HepG2 (cell line): ENCODE measurements around the gene OCSTAMP. TPM values are rescaled to one million over a fixed set of nuclear protein-coding genes. Genes with fewer than 3 reads are reported as not detected.
A peak's percentile ranks its signal among the peaks of the same experiment; 100 is the strongest.

Experiments
- AHR ChIP-seq: IDR thresholded peaks from 2 replicates; pipeline ENCODE4 v1.6.1; 2018; ENCODE audit warnings: missing genetic modification reagents, missing compliant biosample characterization
- ATF7-NPFF ChIP-seq: sonication (generic); formaldehyde crosslinking; IDR thresholded peaks from 2 replicates; pipeline ENCODE4 v1.8.1; 2023; ENCODE audit warnings: mild to moderate bottlenecking, low read depth, missing genetic modification reagents, moderate library complexity
- CENPX ChIP-seq: sonication (generic); formaldehyde crosslinking; IDR thresholded peaks from 2 replicates; pipeline ENCODE4 v1.9.0; 2021; ENCODE audit warnings: mild to moderate bottlenecking, missing genetic modification reagents, moderate library complexity
- ESRRA ChIP-seq: sonication (generic); formaldehyde crosslinking; IDR thresholded peaks from 2 replicates; pipeline ENCODE4 v1.5.1; 2020; ENCODE audit warnings: mild to moderate bottlenecking, low read depth, missing genetic modification reagents
- JARID2 ChIP-seq: sonication (generic); formaldehyde crosslinking; IDR thresholded peaks from 2 replicates; pipeline ENCODE4 v1.8.1; 2023; ENCODE audit warnings: missing genetic modification reagents, inconsistent platforms; ENCODE audit not compliant: insufficient replicate concordance
- MED1 ChIP-seq: sonication (generic); formaldehyde crosslinking; IDR thresholded peaks from 2 replicates; pipeline ENCODE4 v1.4.0; 2020; ENCODE audit warnings: missing genetic modification reagents
- MXD4 ChIP-seq: IDR thresholded peaks from 2 replicates; pipeline ENCODE4 v1.6.1; 2016; ENCODE audit warnings: mild to moderate bottlenecking, missing biosample characterization, missing genetic modification reagents
- POLR2G ChIP-seq: fragments of 200-400 bp; formaldehyde crosslinking; IDR thresholded peaks from 2 replicates; pipeline ENCODE4 v1.6.1; 2018; ENCODE audit warnings: mild to moderate bottlenecking, low read depth, low read length, moderate library complexity
- RELA ChIP-seq: sonication (generic); formaldehyde crosslinking; IDR thresholded peaks from 2 replicates; pipeline ENCODE4 v1.4.0; 2020; ENCODE audit warnings: missing genetic modification reagents
- SNAPC4 ChIP-seq: sonication (generic); formaldehyde crosslinking; IDR thresholded peaks from 2 replicates; pipeline ENCODE4 v1.4.0; 2020; ENCODE audit warnings: mild to moderate bottlenecking, missing genetic modification reagents
- SP2 ChIP-seq: sonication (generic); formaldehyde crosslinking; IDR thresholded peaks from 2 replicates; pipeline ENCODE4 v1.5.1; 2020; ENCODE audit warnings: mild to moderate bottlenecking, missing genetic modification reagents
- SRSF9 ChIP-seq: fragments of 200-400 bp; formaldehyde crosslinking; IDR thresholded peaks from 2 replicates; pipeline ENCODE4 v1.6.1; 2018; ENCODE audit warnings: borderline replicate concordance, mild to moderate bottlenecking, low read depth, low read length; ENCODE audit not compliant: insufficient read depth, poor library complexity, severe bottlenecking
- ZBTB7A ChIP-seq: sonication (generic); formaldehyde crosslinking; IDR thresholded peaks from 2 replicates; pipeline ENCODE4 v1.8.0; 2022; ENCODE audit warnings: mild to moderate bottlenecking, missing genetic modification reagents
- ZNF256 ChIP-seq: sonication (generic); formaldehyde crosslinking; conservative IDR thresholded peaks from 2 replicates; pipeline ENCODE4 v1.4.0; 2020; ENCODE audit warnings: missing genetic modification reagents
- ZSCAN29 ChIP-seq: sonication (generic); formaldehyde crosslinking; conservative IDR thresholded peaks from 2 replicates; pipeline ENCODE4 v1.4.0; 2020; ENCODE audit warnings: mild to moderate bottlenecking, missing genetic modification reagents
- polyA plus RNA-seq, 8 experiments: library from polyadenylated mRNA; depleted of rRNA in 3 of 8; stranded (reverse) in 7 of 8; unstranded in 1 of 8; fragments of >200 nt; fragmentation: Illumina TruSeq in 4 of 8; extraction: Trizol in 4 of 8; gene quantifications; 2 replicates each; pipeline versions ENCODE4 v1.2.1 to v1.2.3, GENCODE V29; 2011 to 2016; ENCODE audit warnings: low read depth in 4 of 8, missing spikeins in 1 of 8, mixed read lengths in 1 of 8; ENCODE audit not compliant: insufficient read depth in 1 of 8
- total RNA-seq, 5 experiments: library from RNA; depleted of rRNA; stranded (reverse); fragments of >200 nt; fragmentation: Illumina TruSeq; extraction: Trizol; gene quantifications; 2 replicates each; pipeline ENCODE4 v1.2.3, GENCODE V29; 2016; ENCODE audit warnings: low read depth in 1 of 5
- TF ChIP-seq, protein P1 (sequence below): sonication (generic); formaldehyde crosslinking; IDR thresholded peaks from 2 replicates; pipeline ENCODE4 v1.4.0; 2020; ENCODE audit warnings: low read depth, mild to moderate bottlenecking, missing genetic modification reagents
- TF ChIP-seq, protein P2 (sequence below): sonication (generic); formaldehyde crosslinking; IDR thresholded peaks from 2 replicates; pipeline ENCODE4 v1.8.0; 2022; ENCODE audit warnings: mild to moderate bottlenecking, missing genetic modification reagents, moderate library complexity
- TF ChIP-seq, protein P3 (sequence below): sonication (generic); formaldehyde crosslinking; IDR thresholded peaks from 2 replicates; pipeline ENCODE4 v1.4.0; 2020; ENCODE audit warnings: mild to moderate bottlenecking, missing genetic modification reagents, borderline replicate concordance

OCSTAMP gene
- total and polyA plus RNA-seq, 2 of the 13 experiments (the other 11 are each of a cell fraction or from before 2014, with no cell fraction given): not detected

DNA sequence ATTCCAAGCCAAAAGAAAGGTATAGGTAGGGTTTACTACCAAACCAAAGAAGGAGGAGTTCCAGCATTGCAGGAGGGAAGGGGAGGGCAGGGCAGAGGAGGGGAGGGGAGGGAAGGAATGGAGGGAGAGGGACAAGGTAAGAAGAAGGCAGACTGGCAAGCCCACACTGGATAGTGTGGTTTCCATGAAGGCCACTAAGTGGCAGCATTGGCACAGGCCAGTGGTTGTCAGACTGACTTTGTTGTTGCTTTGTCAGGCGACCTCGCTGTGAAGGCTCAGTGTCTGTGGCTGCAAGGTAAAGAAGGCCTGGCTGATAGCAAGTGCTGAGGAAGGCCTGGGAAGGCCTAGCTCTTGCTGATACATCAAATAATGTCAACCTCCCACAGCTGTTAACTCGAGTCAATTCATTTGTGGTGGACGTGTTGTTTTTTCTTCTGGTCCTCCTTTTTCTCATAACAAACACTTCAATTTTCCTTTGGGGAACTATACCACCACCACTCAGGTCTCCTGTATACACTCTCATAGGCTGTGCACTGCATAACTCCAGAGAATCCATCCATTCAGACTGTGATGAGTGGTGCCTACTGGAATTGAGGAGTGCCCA, 29.4 kb downstream of the OCSTAMP start (continued):
- TF ChIP-seq AHR (CRISPR knock-in tag): 0 out of 2 replicates have a peak, but pooled peaks have one; percentile 56
- TF ChIP-seq, protein P1, sequence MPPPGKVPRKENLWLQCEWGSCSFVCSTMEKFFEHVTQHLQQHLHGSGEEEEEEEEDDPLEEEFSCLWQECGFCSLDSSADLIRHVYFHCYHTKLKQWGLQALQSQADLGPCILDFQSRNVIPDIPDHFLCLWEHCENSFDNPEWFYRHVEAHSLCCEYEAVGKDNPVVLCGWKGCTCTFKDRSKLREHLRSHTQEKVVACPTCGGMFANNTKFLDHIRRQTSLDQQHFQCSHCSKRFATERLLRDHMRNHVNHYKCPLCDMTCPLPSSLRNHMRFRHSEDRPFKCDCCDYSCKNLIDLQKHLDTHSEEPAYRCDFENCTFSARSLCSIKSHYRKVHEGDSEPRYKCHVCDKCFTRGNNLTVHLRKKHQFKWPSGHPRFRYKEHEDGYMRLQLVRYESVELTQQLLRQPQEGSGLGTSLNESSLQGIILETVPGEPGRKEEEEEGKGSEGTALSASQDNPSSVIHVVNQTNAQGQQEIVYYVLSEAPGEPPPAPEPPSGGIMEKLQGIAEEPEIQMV: no peak
- 0 out of 2 replicates have a peak, but pooled peaks have one; percentile 32 for TF ChIP-seq ZBTB7A (CRISPR knock-in tag)
- TF ChIP-seq, protein P2, sequence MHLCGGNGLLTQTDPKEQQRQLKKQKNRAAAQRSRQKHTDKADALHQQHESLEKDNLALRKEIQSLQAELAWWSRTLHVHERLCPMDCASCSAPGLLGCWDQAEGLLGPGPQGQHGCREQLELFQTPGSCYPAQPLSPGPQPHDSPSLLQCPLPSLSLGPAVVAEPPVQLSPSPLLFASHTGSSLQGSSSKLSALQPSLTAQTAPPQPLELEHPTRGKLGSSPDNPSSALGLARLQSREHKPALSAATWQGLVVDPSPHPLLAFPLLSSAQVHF (CRISPR knock-in tag): no peak
- TF ChIP-seq ESRRA (CRISPR knock-in tag): no peak
- TF ChIP-seq MXD4: no peak
- no peak for TF ChIP-seq ATF7-NPFF (CRISPR knock-in tag)
- no peak for TF ChIP-seq ZSCAN29 (CRISPR knock-in tag)
- no peak for TF ChIP-seq SP2 (CRISPR knock-in tag)
- TF ChIP-seq, protein P3, sequence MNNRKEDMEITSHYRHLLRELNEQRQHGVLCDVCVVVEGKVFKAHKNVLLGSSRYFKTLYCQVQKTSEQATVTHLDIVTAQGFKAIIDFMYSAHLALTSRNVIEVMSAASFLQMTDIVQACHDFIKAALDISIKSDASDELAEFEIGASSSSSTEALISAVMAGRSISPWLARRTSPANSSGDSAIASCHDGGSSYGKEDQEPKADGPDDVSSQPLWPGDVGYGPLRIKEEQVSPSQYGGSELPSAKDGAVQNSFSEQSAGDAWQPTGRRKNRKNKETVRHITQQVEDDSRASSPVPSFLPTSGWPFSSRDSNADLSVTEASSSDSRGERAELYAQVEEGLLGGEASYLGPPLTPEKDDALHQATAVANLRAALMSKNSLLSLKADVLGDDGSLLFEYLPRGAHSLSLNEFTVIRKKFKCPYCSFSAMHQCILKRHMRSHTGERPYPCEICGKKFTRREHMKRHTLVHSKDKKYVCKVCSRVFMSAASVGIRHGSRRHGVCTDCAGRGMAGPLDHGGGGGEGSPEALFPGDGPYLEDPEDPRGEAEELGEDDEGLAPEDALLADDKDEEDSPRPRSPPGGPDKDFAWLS: no peak
- TF ChIP-seq POLR2G: no peak
- TF ChIP-seq MED1 (CRISPR knock-in tag): peak; percentile 41; the same call in 1 of the 2 replicates
- no peak for TF ChIP-seq SNAPC4 (CRISPR knock-in tag)
- TF ChIP-seq CENPX (CRISPR knock-in tag): no peak
- TF ChIP-seq JARID2: no peak
- TF ChIP-seq ZNF256: no peak
- no peak for TF ChIP-seq RELA (CRISPR knock-in tag)
- TF ChIP-seq SRSF9: no peak
